WERI-Rb-1 (cell line): Measurements from ENCODE around the gene WDR13.

Experiments
- DNase-seq: peaks from one replicate; pipeline ENCODE4 v3.0.0-alpha.2; 2020
- H3K27ac ChIP-seq: fragments of 250-450 bp; sonication (Bioruptor Pico); 2 replicates; pipeline ENCODE4 v1.5.1; 2020; ENCODE audit warnings: mild to moderate bottlenecking, moderate library complexity
- H3K27me3 ChIP-seq: fragments of 250-450 bp; sonication (Bioruptor Pico); 2 replicates; pipeline ENCODE4 v1.5.1; 2021; ENCODE audit warnings: mild to moderate bottlenecking, low read depth, moderate library complexity; ENCODE audit not compliant: insufficient read depth, severe bottlenecking
- H3K36me3 ChIP-seq: fragments of 250-450 bp; sonication (Bioruptor Pico); 2 replicates; pipeline ENCODE4 v1.5.1; 2020; ENCODE audit warnings: mild to moderate bottlenecking, moderate library complexity
- H3K4me3 ChIP-seq: 2 replicates; pipeline ENCODE4 v1.5.1; 2011; ENCODE audit warnings: low read depth, mild to moderate bottlenecking, control low read depth, low read length
- H3K9me3 ChIP-seq: fragments of 250-450 bp; sonication (Bioruptor Pico); 2 replicates; pipeline ENCODE4 v1.5.1; 2021; ENCODE audit warnings: mild to moderate bottlenecking, moderate library complexity; ENCODE audit not compliant: severe bottlenecking
- TF ChIP-seq, protein P1 (sequence below): IDR thresholded peaks from 2 replicates; pipeline ENCODE4 v1.5.1; 2011; ENCODE audit warnings: low read depth, mild to moderate bottlenecking, control low read depth, inconsistent platforms, low read length

Gene WDR13

DNA sequence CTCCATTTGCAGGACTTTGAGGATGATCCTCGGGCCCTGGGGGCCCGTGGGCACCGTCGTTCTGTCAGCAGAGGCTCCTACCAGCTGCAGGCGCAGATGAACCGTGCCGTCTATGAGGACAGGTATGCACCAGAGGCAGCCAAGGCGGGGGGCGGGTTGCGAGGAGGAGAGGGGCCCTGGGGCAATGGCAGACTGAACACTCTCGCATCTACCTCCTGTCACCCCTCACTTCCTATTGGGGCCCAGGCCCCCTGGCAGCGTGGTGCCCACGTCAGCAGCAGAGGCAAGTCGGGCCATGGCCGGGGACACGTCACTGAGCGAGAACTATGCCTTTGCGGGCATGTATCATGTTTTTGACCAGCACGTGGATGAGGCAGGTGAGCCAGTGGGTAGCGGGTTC is 2.0 kb downstream of the WDR13 start:
- Histone ChIP-seq H3K27ac (no peak overlapping the region), H3K36me3 (peaks cover 10% of the 10 kb centered on the region), H3K27me3 (peaks cover 5% of the 10 kb centered on the region), H3K4me3 (no peak overlapping the region), H3K9me3 (no peaks in the 10 kb centered on the region)
- TF ChIP-seq, protein P1, sequence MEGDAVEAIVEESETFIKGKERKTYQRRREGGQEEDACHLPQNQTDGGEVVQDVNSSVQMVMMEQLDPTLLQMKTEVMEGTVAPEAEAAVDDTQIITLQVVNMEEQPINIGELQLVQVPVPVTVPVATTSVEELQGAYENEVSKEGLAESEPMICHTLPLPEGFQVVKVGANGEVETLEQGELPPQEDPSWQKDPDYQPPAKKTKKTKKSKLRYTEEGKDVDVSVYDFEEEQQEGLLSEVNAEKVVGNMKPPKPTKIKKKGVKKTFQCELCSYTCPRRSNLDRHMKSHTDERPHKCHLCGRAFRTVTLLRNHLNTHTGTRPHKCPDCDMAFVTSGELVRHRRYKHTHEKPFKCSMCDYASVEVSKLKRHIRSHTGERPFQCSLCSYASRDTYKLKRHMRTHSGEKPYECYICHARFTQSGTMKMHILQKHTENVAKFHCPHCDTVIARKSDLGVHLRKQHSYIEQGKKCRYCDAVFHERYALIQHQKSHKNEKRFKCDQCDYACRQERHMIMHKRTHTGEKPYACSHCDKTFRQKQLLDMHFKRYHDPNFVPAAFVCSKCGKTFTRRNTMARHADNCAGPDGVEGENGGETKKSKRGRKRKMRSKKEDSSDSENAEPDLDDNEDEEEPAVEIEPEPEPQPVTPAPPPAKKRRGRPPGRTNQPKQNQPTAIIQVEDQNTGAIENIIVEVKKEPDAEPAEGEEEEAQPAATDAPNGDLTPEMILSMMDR: no peak
- no peak for DNase-seq

DNA sequence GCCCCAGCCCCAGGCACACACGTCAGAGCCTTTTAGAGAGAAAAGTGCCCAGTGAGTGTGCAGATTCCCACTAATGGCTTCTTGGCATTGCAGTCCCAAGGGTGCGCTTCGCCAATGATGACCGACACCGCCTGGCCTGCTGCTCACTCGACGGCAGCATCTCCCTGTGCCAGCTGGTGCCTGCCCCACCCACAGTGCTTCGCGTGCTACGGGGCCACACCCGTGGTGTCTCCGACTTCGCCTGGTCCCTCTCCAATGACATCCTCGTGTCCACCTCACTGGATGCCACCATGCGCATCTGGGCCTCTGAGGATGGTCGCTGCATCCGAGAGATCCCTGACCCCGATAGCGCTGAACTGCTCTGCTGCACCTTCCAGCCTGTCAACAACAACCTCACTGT is 2.9 kb downstream of the WDR13 start:
- no peak for DNase-seq
- Histone ChIP-seq H3K27me3 (peaks cover 7% of the 10 kb centered on the region), H3K36me3 (peaks cover 10% of the 10 kb centered on the region), H3K9me3 (no peaks in the 10 kb centered on the region), H3K27ac (no peak overlapping the region), H3K4me3 (no peak overlapping the region)
- TF ChIP-seq, protein P1: no peak

DNA sequence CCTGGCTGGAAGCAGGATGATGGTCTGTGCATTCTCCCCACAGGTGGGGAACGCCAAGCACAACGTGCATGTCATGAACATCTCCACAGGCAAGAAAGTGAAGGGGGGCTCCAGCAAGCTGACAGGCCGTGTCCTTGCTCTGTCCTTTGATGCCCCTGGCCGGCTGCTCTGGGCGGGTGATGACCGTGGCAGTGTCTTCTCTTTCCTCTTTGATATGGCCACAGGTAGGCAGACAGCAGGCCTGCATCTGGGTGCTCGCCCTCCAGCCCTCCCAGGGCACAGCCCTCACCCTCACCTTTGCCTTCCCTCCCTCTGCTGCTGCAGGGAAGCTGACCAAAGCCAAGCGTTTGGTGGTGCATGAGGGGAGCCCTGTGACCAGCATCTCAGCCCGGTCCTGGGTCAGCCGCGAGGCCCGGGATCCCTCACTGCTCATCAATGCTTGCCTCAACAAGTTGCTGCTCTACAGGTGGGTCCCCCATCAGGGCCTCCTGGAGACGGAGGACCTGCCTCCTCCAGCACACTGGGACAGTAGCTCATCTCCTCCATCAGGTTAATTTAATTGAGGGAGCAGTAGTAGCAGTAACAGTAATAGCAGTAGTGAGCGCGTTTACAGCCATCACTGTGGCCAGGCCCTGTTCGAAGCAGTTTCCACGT is 4.6 kb downstream of the WDR13 start:
- no peak overlapping the region for H3K27ac ChIP-seq
- peaks cover 10% of the 10 kb centered on the region for H3K36me3 ChIP-seq
- no peak overlapping the region for H3K4me3 ChIP-seq
- DNase-seq: no peak
- H3K27me3 ChIP-seq: peaks cover 6% of the 10 kb centered on the region
- TF ChIP-seq, protein P1: no peak
- H3K9me3 ChIP-seq: no peaks in the 10 kb centered on the region

DNA sequence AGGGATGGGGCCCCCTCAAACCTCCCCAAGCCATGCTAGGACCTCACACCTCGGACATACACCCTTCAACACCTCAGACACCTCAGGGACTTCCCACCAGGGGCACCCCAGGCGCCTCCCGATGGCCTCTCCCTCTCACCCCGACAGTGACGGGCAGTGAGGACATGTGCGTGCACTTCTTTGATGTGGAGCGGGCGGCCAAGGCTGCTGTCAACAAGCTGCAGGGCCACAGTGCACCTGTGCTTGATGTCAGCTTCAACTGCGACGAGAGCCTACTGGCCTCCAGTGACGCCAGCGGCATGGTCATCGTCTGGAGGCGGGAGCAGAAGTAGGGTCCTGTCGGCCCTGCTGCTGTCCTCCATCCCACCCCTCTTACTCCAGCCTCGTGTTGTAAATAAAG is 7.4 kb downstream of the WDR13 start:
- Histone ChIP-seq H3K36me3 (peaks cover 4% of the 10 kb centered on the region), H3K4me3 (no peak overlapping the region), H3K27ac (no peak overlapping the region), H3K27me3 (peaks cover 5% of the 10 kb centered on the region), H3K9me3 (no peaks in the 10 kb centered on the region)
- TF ChIP-seq, protein P1: no peak
- DNase-seq: no peak

DNA sequence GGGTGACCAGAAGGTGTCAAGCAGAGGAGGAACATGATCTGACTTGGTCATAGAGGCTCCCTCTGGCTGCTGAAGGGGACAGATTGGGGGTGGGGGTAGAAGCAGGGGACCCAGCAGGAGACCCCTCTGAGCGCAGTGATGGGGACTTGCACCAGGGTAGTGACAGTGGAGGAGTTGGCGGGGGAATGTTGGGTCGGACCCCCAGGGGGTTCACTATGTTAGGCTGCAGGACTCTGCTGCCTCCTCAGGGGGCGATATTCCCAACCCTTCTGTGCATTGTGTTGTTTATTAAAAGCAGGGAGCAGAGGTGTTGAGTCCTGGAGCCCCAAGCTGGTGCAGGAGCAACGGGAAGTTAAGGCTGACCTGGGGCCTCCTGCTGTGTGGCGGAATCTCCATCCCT is 8.8 kb downstream of the WDR13 start:
- peaks cover 2% of the 10 kb centered on the region for H3K27me3 ChIP-seq
- no peak overlapping the region for H3K27ac ChIP-seq
- DNase-seq: no peak
- no peaks in the 10 kb centered on the region; the same call in 1 of the 2 replicates for H3K36me3 ChIP-seq
- H3K4me3 ChIP-seq: no peak overlapping the region
- no peaks in the 10 kb centered on the region for H3K9me3 ChIP-seq
- TF ChIP-seq, protein P1: no peak

DNA sequence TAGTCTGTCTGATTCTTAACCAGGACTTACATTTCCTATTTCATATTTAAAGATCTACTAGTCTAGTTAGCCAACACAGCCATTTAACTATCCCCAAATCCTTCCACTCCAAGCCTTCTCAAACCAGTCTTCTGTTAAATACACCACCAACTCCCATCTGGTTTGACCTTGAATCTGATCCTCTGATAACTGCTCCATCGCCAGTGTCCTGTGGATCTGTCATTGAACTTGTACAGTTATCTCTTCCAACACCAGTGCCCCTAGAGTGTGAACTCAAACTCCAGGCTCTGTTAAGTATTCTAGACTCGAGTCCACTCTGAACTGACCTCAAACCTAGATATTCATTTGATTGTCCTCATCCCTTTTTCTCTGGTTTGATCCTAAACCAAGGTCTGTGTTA is 14.4 kb downstream of the WDR13 start:
- H3K36me3 ChIP-seq: no peaks in the 10 kb centered on the region
- no peak overlapping the region for H3K27ac ChIP-seq
- H3K9me3 ChIP-seq: no peaks in the 10 kb centered on the region
- peaks cover 7% of the 10 kb centered on the region for H3K27me3 ChIP-seq
- TF ChIP-seq, protein P1: no peak
- DNase-seq: no peak
- no peak overlapping the region for H3K4me3 ChIP-seq
